HG03442 (cell line): ENCODE measurements around the gene SOX9.
A peak's percentile ranks its signal among the peaks of the same experiment; 100 is the strongest.
"Not testable (repeated sequence)": the region's sequence is repeated elsewhere in the genome, so short reads cannot be mapped to it uniquely, and the experiment has no call there.

Experiments
- ATAC-seq: cut with Tn5 transposase; IDR thresholded peaks from one replicate; pipeline ENCODE4 v1.9.1; 2021; ENCODE audit warnings: mild to moderate bottlenecking, moderate library complexity; ENCODE audit not compliant: unreplicated experiment

Gene SOX9

DNA sequence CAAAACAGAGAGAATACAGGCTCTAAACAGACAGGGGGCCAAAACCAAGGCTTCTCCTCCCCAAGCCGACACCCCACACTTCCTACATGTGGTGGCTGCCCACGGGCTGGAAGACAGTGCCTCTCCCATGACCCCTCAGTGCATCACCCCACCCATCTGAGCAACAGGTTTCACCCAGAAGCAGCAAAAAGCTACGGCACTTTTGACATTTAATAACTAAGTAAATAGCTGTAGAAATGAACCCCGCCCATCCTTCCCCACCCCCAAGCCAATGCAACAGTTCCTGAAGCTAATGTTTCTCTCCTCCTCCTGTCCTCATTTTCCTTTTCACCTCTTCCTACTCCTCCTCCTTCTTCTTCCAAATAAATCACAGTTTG, 9.9 kb upstream of the SOX9 start:
- no peak for ATAC-seq

DNA sequence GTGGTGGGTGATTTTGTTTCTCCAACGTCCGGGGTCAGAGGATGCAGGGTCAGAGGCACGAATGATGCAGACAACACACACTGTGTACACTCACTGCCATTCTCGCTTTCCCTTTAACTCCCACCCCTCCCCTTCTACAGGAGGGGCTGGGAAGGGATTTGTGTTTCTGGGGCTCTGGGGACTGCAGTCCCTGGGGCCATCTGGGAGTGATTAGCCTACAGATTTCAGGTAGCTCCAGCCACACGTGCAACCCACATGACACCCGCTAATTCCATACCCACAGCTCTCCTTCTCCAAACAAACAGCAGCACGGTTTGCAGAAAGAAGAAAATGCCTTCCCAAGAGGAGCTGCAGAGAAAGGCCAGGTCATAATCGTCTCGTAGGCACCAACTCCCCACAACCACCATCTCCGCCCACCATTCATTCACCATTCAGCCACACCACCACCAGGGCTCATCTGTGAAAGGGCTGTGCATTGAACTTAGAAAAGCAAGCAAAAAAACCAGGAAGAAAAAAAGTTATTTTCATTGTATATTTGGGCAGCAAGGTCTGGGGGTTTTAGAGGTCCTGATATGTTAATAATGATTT, 9.4 kb upstream of the SOX9 start:
- no peak for ATAC-seq

DNA sequence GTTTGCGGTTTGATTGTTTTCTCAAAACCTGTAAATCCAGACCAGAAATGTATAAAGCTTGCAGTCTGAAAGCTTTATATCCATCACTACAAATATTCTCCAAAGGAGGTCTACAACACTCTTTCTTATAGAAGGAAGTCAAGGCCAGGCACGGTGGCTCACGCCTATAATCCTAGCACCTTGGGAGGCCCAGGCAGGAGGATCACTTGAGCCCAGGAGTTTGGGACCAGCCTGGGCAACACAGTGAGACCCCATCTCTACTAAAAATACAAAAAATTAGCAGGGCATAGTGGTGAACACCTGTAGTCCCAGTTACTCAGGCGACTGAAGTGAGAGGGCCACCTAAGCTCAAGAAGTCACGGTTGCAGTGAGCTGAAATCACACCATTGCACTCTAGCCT, 8.9 kb upstream of the SOX9 start:
- ATAC-seq = not testable (repeated sequence)

DNA sequence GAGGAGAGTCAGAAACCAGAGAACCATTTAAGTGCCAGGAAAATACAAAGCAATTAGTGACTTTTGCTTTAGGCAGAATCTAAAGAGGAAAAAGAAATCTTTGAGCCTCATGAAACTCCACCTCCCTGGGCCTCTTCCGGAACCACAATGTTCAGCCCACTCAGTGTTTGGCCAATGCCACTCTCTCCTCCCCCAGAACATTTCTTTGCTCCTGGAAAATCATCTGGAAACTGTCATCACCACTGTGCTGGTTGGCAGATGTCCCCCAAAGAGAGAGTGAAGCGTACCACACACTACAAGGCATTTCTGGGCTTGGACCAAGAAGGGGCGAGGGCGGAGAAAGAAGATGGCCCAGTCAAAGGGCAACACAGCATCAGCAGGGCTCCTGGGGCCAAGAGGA, 7.1 kb upstream of the SOX9 start:
- ATAC-seq = no peak

DNA sequence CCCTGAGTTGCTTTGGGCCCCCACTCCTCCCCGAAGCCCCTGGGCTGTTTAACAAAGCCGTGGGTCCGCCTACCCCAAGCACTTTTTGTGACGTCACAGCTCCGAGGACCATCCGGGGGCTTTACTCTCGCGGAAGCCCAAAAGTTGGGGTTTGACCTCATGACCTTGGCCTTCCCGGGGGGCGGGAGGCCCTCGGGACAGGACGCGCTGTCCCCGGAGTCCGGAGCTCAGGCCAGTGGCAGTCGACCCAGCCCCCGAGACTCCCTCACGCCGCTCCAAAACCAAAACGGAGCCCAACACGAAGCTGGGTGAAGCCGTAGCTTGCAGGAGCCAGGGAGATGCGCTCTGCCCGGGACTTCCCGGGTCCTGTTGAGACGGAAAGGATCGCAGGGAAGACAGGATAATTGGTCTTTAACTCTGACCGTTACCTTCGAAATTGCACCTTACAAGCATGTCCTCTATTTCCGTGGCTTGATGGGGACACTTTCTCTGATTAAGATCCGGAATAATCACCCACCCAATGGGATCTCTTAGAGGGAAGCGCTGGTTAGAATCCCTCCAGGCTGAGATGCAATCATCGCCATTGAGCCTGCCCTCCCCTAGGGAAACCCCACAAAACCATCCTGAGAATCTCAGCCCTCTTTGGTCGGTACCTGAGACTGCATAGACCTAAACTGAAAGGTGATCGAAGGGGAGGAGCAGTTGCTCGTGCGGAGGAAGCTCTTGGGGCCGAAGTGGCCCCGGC, 4.9 kb upstream of the SOX9 start:
- ATAC-seq = no peak

DNA sequence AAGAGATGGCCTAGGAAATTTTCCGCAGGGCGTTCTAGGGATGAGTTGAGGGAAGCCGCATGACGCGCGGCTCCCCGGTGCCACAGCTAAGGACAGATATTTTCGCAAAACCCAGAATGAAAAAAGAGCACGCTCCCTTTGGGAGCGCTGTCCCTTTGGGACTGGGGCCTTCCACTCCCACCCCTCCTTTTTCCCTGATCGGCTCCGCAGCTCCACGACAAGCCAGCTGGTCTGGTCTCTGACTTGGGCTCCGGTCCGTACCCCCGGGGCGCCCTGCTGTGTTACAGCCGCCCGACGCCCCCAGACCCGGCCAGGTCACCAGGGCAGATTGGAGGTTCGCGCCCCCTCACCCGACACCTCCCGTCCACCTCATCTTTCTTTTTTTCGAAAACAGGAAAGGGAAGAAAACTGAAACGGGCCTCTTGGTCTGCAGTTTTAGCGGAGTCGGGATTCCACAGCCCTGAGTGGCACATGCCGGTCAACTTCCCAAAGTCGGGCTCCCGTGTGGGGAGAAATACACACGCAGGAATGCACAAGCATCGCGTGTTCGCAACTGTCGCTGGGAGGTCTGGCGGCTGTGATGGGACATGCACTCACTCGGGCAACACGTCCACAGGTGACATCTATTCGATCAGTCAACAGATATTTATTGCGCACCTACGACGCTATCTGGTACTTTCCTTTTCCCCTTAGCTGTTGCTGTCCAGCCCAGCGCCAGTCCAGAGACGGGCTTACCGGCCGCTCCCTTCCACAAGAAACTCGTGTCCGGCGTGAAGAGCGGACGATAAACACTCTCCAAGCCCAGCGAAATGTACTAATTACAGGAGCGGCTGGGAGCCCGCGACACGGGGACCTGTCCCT, 3.9 kb upstream of the SOX9 start:
- ATAC-seq = no peak

DNA sequence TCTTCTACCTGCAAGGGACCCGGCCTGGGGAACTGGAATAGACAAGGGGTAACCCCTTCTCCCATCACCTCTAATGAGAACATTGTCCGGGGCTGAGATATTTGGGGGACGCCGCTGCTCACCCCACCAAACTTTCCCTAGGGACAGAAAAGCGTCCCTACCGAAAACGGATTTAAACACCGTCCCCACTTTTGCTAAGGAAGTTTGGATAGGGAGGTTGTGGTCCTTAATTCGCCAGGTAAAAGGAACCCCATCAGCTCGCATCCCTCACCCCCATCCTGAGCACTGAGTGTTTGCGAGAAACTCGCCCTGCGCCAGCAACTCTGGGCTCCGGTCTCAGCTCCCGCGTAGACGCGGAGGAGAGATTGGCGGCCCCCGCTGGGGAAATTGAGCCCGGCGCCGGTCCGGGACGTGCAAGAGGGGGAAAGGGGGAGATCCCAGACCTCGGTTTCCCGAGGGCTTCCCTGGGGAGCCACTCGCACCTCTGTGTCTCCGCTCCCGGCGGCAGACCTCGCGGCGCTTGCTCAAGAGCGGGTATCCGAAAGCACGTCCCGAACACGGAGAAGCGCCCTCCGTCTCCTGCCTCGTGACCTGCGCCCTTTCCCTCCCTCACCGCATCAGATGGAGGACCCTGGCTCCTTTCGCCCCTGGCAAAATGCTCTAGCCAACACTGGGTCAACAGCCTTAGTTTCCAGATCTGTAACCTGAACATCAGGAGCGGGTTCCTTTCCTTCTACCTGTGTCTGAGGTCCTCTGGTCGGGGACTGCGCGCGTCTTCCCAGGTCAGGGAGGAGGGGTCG, 3.1 kb upstream of the SOX9 start:
- no peak for ATAC-seq

DNA sequence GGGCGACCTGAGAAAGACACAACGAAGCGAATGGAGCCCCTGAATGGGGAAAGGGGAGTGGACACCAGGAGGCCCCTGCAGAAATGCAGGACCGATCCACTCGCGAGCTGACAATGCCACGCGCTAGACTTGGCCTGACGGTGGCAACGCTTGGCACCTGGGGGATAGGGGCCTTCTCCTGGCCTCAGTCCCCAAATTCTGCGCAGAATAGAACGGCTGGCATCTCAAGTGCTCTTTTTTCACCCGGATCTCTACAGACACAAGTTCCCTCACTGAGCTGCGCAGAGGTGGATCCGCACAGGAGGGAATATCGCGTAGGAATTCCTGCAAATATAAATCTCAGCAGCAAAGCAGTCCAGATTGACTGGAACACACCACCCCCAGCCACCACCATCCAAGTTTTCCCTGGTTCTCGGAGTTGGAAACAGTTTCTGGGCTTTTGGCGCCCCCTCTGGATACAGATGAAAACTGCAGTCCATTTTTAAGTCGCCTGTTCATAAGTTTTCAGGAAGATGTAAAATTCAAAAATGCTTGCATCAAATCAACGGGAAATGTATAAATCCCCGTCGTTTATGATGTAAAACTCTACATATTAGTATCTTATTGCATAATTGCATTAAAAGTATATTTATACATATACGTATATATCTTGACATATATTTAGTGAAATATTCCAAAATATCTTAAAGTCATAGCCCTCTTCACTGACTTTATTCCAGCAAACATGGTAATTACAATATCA, 2.3 kb upstream of the SOX9 start:
- no peak for ATAC-seq

DNA sequence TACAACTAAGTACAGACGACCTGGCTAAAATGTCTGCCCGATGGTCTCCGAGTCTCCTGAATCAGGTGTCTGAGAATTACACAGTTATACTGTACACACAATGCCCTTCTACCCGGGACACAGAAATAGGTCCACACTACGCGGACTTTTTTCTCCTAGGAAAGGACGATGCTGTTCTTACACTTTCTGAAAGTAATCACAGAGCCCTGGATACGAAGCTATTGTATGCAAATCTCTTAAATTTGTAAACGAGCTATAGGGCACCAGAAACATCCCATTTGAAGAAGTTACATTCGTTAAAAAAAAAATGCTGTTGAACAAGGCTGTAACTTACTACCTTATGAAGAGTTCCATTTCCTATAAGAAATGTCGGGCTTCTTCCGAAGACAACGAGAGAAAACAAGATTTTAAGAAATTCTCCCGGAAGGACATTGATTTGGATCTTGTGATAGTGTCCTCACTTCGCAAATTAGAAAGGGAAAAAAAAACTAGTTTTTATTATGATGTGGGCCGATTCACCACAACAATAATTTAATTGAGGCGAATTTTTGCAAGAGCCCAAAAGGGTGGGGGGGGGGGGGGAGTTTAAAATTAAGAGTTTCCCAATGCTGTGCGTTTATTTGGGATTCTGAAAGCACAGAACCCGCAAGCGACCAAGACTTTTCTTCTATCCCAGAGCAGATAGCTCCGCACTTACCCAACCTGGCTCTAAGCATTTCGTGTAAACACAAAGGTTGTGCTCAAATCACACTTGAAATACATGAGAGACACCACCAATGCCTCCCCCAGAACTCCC, 1.5 kb upstream of the SOX9 start:
- ATAC-seq = no peak

DNA sequence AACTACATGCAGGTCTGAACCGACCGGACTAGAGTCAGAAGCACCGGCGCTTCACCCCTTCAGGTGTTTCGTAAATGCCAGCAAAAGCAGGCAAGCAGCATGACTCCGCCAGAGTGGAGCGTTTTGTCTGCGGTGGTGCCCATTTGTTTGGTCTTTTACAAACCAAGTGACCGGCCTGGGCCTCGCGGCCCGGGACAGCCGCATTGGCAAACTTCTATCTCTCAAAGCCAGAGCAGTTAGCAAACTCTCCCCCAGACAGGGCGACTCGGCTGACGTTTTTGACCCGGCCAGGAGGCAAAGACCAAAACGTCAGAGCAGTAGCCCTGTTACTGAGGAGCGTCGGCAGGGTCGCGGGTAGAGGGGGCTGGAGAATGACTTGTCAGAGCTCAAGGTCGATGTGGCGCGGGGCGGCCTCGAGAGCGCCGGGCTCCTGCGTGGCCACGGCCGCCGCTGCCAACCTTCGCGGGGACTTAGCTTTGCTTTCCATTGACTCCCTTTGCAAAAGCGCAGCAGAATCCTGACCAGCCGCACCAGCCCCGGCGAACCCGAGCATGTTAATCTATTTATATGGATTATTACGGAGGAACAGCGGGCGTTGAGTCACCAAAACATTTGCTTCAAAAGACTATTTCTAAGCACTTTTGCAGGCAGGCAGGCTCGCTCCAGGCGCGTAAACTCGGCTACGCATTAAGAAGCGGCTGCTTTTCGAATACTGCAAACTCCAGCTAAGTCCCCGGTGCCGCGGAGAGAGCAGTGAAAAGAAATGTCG, 763 bp upstream of the SOX9 start:
- ATAC-seq = no peak

DNA sequence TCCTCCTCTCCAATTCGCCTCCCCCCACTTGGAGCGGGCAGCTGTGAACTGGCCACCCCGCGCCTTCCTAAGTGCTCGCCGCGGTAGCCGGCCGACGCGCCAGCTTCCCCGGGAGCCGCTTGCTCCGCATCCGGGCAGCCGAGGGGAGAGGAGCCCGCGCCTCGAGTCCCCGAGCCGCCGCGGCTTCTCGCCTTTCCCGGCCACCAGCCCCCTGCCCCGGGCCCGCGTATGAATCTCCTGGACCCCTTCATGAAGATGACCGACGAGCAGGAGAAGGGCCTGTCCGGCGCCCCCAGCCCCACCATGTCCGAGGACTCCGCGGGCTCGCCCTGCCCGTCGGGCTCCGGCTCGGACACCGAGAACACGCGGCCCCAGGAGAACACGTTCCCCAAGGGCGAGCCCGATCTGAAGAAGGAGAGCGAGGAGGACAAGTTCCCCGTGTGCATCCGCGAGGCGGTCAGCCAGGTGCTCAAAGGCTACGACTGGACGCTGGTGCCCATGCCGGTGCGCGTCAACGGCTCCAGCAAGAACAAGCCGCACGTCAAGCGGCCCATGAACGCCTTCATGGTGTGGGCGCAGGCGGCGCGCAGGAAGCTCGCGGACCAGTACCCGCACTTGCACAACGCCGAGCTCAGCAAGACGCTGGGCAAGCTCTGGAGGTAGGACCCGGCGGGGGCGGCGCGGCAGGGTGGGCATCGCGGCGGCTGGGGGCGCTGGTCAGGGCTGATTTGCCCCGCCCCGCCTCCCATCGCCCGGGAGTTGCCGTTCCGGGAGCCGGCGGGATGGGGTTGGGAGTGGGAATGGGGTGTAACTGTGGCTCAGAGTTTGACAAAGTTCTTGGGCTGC, 567 bp downstream of the SOX9 start:
- ATAC-seq = peak; percentile 7

DNA sequence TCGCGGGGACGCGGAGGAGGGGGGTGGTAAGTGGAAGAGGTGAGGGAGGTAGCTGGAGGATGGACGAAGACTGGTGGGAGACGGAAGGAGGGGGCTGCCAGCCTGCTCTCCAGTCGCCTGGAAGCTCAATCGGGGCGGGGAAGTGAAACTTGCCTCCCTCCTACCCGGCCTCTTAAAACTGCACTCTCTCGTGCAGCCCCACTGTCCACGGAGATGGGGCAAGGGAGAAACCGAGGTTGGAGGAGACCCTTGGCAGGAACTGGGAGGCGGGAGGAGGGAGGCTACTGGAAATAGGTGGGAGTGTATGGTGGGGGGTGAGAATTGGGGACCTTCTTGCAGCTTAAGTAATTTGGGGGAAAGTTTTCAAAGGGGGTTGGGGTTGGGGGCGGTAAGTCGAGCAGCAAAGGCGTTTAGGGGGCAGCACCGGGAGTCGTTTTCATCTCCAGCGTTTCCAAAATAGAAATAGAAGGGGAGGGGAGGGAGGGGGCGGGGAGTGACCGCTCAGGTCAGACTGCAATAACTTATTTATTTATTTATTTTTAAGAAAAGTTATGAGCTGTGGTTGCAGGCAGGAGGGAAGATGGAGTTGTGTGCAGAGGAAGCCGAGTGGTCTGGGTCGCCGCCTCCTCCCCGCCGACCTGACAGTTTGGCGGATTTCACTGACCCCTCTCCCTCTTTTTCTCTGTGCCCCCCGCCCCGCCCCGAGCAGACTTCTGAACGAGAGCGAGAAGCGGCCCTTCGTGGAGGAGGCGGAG, 1.4 kb downstream of the SOX9 start:
- ATAC-seq = no peak

DNA sequence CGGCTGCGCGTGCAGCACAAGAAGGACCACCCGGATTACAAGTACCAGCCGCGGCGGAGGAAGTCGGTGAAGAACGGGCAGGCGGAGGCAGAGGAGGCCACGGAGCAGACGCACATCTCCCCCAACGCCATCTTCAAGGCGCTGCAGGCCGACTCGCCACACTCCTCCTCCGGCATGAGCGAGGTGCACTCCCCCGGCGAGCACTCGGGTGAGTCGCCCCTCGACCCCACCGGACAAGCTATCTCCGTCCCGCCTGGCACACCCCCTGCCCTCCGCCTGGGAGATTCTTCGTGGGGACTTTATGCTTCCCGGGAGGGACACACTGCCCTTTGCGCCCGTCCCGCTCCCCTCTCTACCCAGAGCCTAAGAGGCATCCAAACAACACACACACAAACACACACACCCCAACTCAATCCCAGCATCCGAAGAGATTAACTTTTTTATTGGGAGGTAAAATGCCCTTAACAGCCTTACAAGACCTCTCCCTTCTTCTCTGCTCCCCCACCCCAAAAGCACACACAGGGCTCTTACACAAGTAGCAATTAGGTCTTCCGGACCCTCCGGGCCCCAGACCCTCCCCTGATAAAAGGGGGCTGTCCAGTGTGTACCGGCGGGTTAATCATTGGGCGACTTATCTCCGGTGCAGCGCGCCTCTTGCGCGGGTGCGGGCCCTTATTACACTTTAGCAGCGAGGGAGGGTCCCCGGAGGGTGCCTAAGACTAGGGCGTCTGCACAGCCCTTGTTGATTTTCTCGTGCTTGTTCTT, 2.1 kb downstream of the SOX9 start:
- ATAC-seq = no peak

DNA sequence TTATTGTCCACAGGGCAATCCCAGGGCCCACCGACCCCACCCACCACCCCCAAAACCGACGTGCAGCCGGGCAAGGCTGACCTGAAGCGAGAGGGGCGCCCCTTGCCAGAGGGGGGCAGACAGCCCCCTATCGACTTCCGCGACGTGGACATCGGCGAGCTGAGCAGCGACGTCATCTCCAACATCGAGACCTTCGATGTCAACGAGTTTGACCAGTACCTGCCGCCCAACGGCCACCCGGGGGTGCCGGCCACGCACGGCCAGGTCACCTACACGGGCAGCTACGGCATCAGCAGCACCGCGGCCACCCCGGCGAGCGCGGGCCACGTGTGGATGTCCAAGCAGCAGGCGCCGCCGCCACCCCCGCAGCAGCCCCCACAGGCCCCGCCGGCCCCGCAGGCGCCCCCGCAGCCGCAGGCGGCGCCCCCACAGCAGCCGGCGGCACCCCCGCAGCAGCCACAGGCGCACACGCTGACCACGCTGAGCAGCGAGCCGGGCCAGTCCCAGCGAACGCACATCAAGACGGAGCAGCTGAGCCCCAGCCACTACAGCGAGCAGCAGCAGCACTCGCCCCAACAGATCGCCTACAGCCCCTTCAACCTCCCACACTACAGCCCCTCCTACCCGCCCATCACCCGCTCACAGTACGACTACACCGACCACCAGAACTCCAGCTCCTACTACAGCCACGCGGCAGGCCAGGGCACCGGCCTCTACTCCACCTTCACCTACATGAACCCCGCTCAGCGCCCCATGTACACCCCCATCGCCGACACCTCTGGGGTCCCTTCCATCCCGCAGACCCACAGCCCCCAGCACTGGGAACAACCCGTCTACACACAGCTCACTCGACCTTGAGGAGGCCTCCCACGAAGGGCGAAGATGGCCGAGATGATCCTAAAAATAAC, 3.0 kb downstream of the SOX9 start:
- ATAC-seq = no peak

DNA sequence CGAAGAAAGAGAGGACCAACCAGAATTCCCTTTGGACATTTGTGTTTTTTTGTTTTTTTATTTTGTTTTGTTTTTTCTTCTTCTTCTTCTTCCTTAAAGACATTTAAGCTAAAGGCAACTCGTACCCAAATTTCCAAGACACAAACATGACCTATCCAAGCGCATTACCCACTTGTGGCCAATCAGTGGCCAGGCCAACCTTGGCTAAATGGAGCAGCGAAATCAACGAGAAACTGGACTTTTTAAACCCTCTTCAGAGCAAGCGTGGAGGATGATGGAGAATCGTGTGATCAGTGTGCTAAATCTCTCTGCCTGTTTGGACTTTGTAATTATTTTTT, 3.6 kb downstream of the SOX9 start:
- ATAC-seq = no peak

DNA sequence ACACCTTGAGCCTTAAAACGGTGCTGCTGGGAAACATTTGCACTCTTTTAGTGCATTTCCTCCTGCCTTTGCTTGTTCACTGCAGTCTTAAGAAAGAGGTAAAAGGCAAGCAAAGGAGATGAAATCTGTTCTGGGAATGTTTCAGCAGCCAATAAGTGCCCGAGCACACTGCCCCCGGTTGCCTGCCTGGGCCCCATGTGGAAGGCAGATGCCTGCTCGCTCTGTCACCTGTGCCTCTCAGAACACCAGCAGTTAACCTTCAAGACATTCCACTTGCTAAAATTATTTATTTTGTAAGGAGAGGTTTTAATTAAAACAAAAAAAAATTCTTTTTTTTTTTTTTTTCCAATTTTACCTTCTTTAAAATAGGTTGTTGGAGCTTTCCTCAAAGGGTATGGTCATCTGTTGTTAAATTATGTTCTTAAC, 4.4 kb downstream of the SOX9 start:
- no peak for ATAC-seq
